GM12864 (cell line): ENCODE results near the gene SPPL3.

Experiments used
- DNase-seq: peaks from one replicate; pipeline ENCODE4 v3.0.0-alpha.2; 2011; ENCODE audit warnings: low read depth
- H3K4me3 ChIP-seq: 2 replicates; pipeline ENCODE4 v1.5.1; 2011; ENCODE audit warnings: mild to moderate bottlenecking, low read depth, low read length, control low read depth
- TF ChIP-seq, protein P1 (sequence below): IDR thresholded peaks from 2 replicates; pipeline ENCODE4 v1.5.1; 2011; ENCODE audit warnings: low read depth, mild to moderate bottlenecking, moderate library complexity, low read length, control low read depth, inconsistent platforms; ENCODE audit errors: missing control alignments

Gene SPPL3

DNA sequence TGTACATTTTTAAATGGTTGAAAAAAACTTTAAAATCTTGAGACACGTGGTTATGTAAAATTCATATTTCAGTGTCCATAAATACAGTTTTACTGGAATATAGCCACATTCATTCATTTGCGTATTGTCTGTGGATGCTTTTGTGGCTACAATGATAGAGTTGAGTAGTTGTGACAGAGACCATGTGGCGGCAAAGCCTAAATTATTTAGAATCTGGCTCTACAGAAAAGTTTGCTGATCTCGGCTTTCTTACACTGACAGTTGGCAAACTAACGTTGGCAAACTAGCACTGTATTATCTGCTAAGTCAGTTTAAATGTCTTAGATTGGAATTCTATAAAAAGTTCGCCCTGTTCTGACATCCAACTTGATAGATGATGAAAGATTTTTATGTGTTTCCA, 191.5 kb downstream of the SPPL3 start:
- TF ChIP-seq, protein P1, sequence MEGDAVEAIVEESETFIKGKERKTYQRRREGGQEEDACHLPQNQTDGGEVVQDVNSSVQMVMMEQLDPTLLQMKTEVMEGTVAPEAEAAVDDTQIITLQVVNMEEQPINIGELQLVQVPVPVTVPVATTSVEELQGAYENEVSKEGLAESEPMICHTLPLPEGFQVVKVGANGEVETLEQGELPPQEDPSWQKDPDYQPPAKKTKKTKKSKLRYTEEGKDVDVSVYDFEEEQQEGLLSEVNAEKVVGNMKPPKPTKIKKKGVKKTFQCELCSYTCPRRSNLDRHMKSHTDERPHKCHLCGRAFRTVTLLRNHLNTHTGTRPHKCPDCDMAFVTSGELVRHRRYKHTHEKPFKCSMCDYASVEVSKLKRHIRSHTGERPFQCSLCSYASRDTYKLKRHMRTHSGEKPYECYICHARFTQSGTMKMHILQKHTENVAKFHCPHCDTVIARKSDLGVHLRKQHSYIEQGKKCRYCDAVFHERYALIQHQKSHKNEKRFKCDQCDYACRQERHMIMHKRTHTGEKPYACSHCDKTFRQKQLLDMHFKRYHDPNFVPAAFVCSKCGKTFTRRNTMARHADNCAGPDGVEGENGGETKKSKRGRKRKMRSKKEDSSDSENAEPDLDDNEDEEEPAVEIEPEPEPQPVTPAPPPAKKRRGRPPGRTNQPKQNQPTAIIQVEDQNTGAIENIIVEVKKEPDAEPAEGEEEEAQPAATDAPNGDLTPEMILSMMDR: no peak
- no peak for DNase-seq
- no peak overlapping the region for H3K4me3 ChIP-seq
